HG03159 (cell line): Measurements from ENCODE around the gene ZBTB47.

ENCODE experiments used
- ATAC-seq: cut with Tn5 transposase; IDR thresholded peaks from one replicate; pipeline ENCODE4 v1.9.1; 2021; ENCODE audit warnings: mild to moderate bottlenecking, moderate library complexity; ENCODE audit not compliant: unreplicated experiment

The ZBTB47 gene

DNA sequence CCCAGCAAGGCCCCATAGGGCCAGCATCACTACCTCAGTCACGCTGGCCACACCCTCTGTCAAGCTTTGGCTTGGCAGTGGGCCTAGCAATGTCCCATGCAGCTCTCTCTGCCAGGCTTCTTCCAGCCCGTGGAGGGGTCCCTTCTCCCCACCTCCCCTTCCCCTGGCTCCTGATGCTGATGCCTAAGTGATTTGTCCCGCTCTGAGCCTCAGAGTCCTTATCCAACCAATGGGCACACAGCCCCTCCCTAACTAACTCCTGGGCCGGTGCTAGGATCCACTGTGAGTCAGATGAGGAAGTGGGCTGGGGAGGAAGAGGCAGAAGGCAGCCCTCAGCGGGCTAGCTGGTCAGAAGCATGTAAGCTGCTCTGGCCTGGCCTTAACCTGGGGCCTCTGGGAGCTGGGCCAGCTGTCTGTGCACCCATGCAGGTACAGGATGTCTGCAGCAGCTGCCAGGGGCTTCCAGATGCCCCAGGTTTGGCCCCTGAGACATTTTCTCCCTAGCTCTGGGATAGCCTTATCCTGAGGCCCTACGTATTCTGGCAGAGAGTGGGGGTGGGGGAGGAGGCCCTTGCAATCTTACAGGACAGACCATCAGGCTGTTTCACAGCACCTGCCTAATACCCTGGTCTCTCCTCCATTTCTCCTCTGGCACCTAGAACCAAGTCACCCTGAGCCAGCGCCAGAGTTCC lies 740 bp upstream of the ZBTB47 start:
- no peak for ATAC-seq

DNA sequence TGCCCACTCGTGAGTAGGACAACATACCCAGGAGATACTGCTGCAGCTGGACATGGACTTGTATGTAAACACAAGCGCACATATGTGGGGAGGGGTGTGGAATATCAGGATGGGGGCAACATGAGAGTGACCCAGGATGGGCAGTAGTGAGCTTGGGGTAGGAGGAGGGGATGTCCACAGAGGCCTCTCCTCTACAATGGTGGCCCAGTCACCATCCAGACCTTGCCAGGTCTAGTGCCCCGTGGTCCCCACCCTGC lies 266 bp upstream of the ZBTB47 start:
- ATAC-seq = no peak

DNA sequence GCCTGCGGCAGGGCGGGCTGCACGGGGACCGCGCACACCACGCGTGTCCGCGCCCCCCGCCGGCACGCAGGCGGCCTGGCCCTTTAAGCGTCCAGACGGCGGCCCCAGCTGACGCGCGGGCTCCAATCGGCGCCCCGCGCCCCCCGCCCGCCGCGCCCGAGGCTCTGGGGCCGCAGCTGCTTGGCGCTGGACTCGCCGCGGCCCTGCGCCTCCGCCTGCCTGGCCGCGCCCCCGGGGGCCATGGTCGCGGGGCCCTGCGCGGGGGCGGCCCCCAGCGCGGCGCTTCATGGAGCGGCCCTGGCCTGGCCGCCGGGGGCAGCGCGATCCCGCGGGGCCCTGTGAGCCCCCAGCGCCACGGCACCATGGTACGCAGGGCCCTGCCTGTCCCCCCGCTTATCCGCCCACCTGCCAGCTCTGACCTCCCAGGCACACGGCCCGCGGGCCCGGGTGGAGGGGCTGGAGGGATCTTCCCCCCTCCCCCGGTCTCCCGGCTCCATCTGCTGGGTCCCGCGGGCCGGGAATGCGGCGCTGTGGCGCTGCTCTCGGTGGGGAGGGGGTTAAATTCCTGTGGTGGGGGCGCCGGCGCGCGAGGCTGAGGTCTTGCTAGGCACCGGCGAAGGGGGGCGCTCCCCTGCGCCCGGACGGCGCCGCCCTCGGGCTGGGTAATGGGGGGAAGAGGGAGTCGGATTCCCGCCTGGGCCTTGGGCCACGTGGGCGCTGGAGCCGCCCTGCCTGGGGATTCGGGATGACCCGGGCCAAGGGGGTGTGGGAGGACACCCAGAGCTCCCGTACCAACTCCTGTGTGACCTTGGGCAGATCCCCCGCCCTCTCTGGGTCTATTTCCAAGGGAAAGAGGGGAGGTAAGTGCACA lies 1.1 kb downstream of the ZBTB47 start:
- no peak for ATAC-seq

DNA sequence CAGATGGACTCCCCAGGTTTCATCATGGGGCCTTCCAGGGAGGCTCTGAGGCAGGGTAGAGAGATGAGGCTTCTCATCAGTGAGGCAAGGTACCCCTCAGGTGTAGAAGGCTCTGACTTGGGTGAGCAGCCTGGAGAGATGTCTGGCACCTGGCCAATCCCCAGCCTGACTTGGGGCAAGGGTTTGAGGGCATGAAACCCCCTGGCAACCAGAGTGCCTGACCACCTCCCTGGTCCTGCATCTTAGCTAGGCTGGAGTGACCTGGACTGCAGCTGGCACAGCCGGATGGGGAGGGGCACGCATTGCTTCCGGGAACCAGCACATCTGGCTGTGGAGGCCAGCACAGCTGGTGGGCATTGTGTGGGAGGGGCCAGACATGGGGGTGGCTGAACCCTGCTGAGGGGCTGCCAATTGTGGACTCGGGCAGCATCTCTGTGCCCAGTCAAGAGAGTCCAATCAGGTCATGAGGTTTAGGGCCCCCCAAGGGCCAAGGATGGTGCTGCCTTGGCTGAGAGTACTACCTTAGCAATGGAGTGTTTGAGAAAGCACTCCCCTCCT lies 1.9 kb downstream of the ZBTB47 start:
- no peak for ATAC-seq

DNA sequence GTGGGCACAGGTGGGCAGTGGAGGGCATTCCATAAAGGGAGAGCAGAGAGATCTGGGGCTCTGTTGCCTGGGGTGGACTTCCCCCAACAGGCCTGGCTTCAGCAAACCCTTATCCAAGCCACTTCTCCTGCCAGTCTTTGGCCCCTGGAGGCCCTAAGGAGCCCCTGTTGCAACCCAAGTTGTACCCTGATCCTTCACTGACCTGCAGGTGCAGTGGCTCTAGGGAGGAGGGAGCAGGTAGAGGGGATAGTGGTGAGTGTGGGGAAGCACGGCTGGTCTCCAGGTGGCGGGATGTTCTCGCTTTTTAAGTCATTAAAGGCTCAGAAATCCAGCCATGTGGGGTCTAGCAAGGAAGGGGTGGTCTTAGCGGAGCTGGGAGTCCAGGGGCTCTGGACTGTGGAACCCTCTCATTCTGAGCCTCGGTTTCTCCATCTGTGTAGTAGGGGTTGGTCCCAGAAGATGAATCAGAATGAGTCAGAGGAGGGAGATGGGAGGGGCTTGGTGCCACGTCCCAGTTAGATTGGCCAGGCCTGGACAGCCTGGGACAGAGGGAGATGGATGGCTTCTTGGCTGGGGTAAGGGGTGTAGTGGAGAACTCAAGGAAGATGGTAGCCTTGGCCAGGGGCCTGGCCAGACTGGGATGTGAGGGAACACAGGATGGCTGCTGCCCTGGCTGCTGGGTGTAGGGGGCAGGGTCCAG lies 2.6 kb downstream of the ZBTB47 start:
- no peak for ATAC-seq

DNA sequence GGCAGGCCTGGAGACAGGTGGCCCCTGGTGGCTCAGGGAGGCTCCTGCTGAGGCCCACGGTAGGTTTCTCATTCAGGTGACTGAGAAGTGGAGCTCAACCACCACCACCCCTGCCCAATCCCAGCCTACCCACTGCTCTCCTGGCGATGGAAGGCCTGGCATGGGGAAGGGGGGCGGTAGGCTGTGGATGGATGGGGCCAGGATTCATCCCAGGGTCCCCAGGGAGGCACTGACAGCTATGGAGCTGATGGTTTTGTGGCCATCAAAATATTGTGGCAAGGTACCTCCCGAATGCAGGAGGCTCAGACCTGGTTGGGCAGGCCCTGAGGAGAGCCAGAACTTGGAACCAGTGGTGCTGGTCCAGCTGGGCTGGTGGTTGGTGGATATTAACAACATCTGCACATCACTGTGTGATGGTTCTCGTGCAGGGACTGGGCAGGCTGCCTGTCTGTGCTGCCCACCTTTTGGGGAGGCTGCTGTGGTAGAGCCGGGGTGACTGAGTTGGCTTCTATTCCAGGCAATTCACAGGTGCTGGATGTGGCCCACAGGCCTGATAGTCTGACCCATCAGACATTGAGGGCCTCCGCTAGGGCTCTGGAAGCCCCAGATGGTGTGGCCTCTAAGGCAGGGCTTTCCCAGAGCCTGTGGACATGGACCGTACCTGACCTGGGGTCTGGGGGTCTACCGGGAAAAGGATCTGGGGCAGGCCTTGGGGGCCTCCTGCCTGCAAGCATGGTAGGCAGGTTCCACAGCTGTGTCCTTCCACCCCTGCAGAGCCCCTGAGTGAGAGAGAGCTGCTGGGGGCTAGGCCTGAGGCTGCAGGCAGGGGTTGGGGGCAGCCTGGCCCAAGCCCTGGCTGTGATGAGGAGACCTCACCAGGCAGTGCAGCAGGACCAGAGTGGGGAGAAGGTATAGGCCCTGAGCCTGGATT lies 3.4 kb downstream of the ZBTB47 start:
- no peak for ATAC-seq

DNA sequence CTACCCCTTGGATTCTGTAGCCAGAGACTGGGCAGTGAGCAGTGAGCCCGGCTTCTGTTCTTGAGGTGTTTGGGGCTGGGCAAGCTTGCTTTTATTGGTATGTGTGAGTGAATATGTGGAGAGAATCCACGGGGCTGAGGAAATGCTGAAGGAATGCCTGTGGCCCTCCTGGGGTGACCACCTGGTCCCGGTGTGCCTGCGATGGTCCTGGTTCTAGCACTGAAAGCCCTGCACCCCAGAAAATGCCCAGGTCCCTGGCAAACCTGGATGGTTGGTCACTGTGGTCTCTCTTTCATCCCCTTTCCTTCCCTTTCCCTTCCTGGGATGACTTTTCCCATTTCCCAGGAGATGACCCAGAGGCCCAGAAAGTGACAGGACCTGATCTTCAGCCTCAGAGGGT lies 4.2 kb downstream of the ZBTB47 start:
- no peak for ATAC-seq

DNA sequence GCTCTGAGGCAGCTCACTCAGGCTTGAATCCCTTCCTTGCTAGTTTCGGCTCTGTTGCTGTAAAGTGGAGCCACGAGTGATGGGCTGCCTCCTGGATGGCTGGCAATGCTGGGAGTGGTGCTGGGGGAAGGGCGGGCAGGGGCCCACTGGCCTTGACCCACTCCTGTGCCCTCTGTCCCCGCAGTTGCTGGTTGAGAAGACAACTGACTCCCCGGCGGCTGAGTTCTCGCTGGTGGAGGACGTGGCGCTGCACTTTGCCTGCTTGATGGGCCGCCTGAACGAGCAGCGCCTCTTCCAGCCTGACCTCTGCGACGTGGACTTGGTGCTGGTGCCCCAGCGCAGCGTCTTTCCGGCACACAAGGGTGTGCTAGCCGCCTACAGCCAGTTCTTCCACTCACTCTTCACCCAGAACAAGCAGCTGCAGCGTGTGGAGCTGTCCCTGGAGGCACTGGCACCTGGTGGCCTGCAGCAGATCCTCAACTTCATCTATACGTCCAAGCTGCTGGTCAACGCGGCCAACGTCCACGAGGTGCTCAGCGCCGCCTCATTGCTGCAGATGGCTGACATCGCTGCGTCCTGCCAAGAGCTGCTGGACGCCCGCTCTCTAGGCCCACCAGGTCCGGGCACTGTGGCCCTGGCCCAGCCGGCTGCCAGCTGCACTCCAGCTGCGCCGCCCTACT lies 4.7 kb downstream of the ZBTB47 start:
- ATAC-seq = no peak

DNA sequence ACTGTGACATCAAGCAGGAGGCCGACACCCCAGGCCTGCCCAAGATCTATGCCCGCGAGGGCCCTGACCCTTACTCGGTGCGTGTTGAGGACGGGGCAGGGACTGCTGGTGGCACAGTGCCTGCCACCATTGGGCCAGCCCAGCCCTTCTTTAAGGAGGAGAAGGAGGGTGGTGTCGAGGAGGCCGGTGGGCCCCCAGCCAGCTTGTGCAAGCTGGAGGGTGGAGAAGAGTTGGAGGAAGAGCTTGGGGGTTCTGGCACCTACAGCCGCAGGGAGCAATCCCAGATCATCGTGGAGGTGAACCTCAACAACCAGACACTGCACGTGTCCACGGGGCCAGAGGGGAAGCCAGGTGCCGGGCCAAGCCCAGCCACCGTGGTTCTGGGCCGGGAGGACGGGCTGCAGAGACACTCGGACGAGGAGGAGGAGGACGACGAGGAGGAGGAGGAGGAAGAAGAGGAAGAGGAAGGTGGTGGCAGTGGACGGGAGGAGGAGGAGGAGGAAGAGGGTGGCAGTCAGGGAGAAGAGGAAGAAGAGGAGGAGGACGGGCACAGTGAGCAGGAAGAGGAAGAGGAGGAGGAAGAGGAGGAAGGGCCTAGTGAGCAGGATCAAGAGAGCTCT lies 5.4 kb downstream of the ZBTB47 start:
- ATAC-seq = no peak

DNA sequence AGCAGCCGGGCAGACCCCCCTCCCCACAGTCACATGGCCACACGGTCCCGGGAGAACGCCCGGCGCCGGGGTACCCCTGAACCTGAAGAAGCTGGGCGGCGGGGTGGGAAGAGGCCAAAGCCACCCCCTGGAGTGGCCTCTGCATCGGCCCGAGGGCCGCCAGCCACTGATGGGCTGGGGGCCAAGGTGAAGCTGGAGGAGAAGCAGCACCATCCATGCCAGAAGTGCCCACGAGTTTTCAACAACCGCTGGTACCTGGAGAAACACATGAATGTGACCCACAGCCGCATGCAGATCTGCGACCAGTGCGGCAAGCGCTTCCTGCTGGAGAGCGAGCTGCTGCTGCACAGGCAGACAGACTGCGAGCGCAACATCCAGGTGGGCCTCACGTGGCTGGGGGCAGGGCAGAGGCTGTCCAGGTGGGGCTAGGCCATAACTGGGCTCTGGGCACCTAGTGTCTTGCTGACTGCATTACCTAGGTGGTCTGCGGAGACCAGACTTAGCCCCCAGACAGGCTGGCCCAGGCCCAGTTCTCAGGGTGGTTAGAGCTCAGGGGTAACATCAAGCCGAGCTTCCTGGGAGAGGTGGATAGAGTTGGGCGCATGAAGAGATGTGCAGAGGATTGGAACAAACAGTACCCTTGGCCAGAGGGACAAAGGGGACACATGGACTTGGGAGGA lies 6.1 kb downstream of the ZBTB47 start:
- no peak for ATAC-seq

DNA sequence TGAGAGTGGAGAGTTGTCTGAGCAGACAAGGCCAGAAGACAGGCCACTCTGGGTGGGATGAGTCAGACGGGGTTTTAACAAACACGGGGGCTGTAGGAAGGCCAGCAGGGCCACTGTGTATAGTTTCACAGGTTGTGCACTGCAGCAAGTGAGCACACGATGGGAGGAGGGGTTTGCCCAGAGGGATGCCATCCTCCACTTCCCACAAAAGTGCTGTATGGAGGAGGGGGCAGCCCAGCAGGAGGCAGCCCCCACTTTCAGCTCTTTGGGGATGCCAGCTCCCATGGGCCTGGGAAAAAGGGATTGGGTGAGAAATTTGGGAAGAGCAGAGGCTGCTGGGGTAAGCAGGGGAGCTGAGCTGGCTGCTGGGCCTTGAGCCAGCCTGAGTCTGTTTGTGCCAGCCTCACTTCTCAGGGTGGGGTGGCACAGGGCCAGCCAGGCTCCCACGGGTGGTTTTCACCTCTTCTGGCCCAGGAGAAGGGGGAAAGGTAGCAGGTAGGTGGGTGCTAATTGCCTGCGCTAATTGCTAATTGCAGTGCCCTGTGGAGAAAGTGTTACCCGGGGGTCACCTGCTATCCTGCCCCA lies 6.7 kb downstream of the ZBTB47 start:
- no peak for ATAC-seq

DNA sequence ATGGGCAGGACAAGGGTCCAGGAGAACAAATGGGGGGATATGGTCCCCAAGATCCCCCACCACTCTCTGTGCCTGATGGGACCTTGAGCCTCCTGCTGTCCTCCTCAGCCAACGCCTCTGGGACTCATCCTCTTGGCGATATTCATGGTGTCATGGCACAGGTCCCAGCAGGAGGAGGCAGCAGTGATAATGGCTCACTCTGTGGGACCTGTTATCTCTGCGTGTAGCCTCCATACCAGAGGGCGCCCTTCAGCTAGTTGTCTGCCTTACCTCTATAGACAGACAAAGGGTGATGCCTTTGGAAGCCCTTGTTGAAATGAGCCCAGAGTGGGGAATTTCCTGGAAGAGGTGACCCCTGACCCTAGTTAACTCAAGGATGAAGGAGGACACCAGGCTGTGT lies 7.4 kb downstream of the ZBTB47 start:
- no peak for ATAC-seq

DNA sequence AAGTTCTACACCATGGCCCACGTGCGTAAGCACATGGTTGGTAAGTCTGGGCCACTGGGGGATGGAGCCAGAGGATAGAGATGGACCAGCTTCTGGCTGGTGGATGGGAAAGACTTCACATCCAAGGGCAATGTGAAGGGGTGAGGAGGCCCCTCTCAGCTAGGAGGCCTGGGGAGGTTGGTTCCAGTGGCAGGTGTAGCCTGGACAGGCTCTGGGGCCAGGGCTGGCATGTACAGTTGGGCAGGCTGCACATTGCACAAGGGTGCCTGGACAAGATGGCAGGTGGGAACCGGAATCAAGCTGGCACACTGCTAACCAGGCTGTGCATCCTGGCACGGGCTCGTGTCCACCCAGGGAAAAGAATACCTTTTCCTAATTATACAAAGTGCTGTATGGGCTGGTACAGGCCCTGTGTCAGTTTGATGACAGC lies 8.1 kb downstream of the ZBTB47 start:
- no peak for ATAC-seq

DNA sequence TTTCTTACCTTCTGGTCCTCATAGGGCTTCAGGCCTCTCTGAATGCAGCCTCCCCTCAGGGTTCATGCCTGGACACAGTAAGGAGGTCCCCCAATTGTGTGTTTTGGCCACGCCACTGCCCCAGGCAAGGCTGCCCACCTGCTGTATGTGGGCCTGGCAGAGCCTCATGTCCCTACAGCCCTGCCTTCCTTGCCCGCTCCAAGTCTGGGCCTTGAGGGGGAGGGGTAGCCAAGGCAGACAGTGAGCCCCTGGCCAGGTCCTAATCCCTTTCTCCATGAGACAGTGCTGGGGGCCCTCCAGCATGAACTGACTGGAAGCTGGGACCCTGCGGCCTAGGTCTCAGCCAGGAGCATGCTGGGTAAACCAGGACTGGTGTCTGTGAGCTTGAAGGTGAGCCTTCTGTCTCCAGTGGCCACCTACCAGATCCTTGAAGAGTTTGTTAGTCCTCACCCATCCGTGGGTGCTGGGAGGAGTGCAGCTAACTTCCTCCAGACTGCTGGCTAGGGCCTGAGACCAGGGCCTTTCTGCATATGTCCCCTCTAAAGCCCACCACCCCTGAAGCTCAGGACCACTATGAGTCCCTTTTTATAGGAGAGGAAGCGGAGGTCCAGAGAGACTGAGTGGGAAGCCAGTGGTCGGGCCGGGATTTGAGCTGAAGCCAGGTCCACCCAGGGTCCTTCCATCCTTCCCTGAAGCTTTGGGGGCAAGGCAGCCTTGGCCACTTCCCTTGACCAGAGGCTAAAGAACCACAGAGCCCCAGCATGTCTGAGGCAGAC lies 8.7 kb downstream of the ZBTB47 start:
- no peak for ATAC-seq

DNA sequence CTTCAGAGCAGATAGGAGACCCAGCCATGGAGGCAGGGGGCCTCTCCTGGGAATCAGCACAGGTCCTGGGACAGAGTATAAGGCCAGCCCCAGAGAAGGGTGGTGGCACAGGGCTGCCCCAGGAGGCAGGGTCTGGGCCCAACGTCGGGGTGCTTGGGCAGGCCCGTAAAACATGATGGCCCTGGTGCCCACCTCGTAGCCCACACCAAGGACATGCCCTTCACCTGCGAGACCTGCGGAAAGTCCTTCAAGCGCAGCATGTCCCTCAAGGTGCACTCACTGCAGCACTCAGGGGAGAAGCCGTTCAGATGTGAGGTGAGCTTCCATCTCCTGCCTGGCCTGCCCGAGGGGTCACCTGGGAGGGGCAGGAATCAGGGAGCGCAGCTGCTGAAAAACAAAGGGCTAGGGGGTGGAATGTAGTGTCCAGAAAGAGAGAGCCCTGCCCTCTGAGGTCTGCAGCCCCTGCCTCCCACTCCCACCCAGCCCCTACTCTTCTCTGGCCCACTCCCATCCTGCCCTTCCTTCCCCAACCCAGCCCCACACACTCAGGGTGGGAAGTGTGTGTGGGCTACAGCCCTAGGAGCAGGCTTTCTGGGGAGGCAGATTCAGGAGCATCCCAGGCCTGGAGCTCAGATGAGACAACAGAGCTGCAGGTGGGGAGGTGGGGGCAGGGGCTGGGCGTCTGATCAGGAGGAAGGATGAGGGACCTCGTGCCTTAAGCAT lies 9.5 kb downstream of the ZBTB47 start:
- no peak for ATAC-seq

DNA sequence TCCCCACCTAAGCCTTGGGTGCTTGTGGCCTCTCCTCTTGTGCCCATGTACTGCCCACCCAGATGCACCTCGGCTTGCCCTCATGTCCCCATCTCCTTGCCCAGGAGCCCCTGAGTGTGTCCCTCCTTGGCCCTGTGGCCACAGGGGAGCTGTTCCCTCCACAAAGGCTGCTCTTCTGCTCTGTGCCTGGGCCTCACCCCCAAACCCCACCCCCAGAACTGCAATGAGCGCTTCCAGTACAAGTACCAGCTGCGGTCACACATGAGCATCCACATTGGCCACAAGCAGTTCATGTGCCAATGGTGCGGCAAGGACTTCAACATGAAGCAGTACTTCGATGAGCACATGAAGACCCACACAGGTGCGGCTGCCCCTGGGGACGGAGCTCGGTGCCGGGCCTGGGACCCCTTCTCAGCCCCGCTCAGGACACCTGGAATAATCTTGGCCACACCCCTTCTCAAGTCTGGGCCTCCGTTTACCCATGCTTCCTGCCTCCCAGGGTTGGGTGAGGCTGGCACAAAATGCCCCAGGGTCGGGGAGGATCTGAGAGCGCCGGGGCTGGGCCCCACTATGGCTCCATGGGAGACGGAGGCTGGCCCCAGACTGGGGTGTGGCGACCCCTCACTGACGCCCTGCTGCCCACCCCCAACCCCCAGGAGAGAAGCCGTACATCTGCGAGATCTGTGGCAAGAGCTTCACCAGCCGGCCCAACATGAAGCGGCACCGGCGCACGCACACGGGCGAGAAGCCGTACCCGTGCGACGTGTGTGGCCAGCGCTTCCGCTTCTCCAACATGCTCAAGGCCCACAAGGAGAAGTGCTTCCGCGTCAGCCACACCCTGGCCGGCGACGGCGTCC lies 10.3 kb downstream of the ZBTB47 start:
- ATAC-seq = no peak
